GM23338 (cell line): Measurements from ENCODE around the gene PPP1R14B. TPM values are rescaled to one million over a fixed set of nuclear protein-coding genes. Genes with fewer than 3 reads are reported as not detected.

Experiments used
- ATAC-seq: fragments of 200-7000 bp; cut with Tn5 transposase; 3 replicates; pipeline ENCODE4 v1.9.1; 2020
- DNase-seq: peaks from one replicate; pipeline ENCODE4 v3.0.0-alpha.2; 2015; ENCODE audit warnings: low spot score
- H2AFZ ChIP-seq: fragments of 200-600 bp; sonication (generic); 2 replicates; pipeline ENCODE4 v1.8.0; 2016; ENCODE audit warnings: antibody characterized with exemption, mild to moderate bottlenecking, moderate library complexity
- H3F3A ChIP-seq: fragments of 200-600 bp; sonication (generic); replicated peaks from 2 replicates; pipeline ENCODE4 v1.8.0; 2017; ENCODE audit warnings: antibody characterized with exemption, mixed run types, low read depth
- H3K27ac ChIP-seq: fragments of 200-600 bp; sonication (generic); 2 replicates; pipeline ENCODE4 v1.6.1; 2016; ENCODE audit warnings: low read depth
- H3K27me3 ChIP-seq: fragments of 200-600 bp; sonication (generic); 2 replicates; pipeline ENCODE4 v1.8.0; 2016; ENCODE audit warnings: mild to moderate bottlenecking, mixed run types, moderate library complexity; ENCODE audit not compliant: insufficient read depth
- H3K36me3 ChIP-seq: fragments of 200-600 bp; sonication (generic); 2 replicates; pipeline ENCODE4 v1.8.0; 2016; ENCODE audit warnings: mild to moderate bottlenecking; ENCODE audit not compliant: insufficient read depth
- H3K4me1 ChIP-seq: fragments of 200-600 bp; sonication (generic); 2 replicates; pipeline ENCODE4 v1.8.0; 2016; ENCODE audit warnings: mild to moderate bottlenecking, moderate library complexity; ENCODE audit not compliant: insufficient read depth
- H3K4me2 ChIP-seq: fragments of 200-600 bp; sonication (generic); 2 replicates; pipeline ENCODE4 v1.7.1; 2017; ENCODE audit warnings: mixed run types
- H3K4me3 ChIP-seq: fragments of 200-600 bp; sonication (generic); 2 replicates; pipeline ENCODE4 v1.6.1; 2016; ENCODE audit warnings: mixed run types
- H3K79me2 ChIP-seq: fragments of 200-600 bp; sonication (generic); replicated peaks from 2 replicates; pipeline ENCODE4 v1.8.0; 2017; ENCODE audit warnings: mild to moderate bottlenecking; ENCODE audit not compliant: insufficient read depth
- H3K9me2 ChIP-seq: fragments of 200-600 bp; sonication (generic); 2 replicates; pipeline ENCODE4 v1.8.0; 2017; ENCODE audit not compliant: insufficient read depth
- H4K20me1 ChIP-seq: fragments of 200-600 bp; sonication (generic); replicated peaks from 2 replicates; pipeline ENCODE4 v1.8.0; 2017; ENCODE audit warnings: mild to moderate bottlenecking; ENCODE audit not compliant: insufficient read depth
- H3K27ac Mint-ChIP-seq: 2 replicates; pipeline ENCODE4 v1.8.0; 2020; ENCODE audit warnings: inconsistent platforms, mild to moderate bottlenecking, moderate library complexity, mixed read lengths
- H3K27me3 Mint-ChIP-seq: 3 replicates; pipeline ENCODE4 v1.8.0; 2022; ENCODE audit warnings: low read depth, mild to moderate bottlenecking, moderate library complexity, mixed read lengths, inconsistent platforms; ENCODE audit not compliant: insufficient read depth, poor library complexity
- H3K36me3 Mint-ChIP-seq: 3 replicates; pipeline ENCODE4 v1.8.0; 2021; ENCODE audit warnings: low read depth, mild to moderate bottlenecking, inconsistent platforms, moderate library complexity, mixed read lengths
- H3K4me1 Mint-ChIP-seq: 3 replicates; pipeline ENCODE4 v1.8.0; 2020; ENCODE audit warnings: mild to moderate bottlenecking, inconsistent platforms, mixed read lengths
- H3K4me3 Mint-ChIP-seq: 3 replicates; pipeline ENCODE4 v1.8.0; 2021; ENCODE audit warnings: moderate library complexity, mild to moderate bottlenecking, inconsistent platforms, mixed read lengths
- H3K9me3 Mint-ChIP-seq: 3 replicates; pipeline ENCODE4 v1.8.0; 2020; ENCODE audit warnings: moderate library complexity, mild to moderate bottlenecking, inconsistent platforms, mixed read lengths
- CREB1 ChIP-seq: fragments of 250-450 bp; sonication (Bioruptor Pico); IDR thresholded peaks from 2 replicates; pipeline ENCODE4 v1.5.0; 2020; ENCODE audit warnings: low read depth, mild to moderate bottlenecking, moderate library complexity
- EZH2 ChIP-seq: fragments of 200-600 bp; sonication (generic); IDR thresholded peaks from one replicate; pipeline ENCODE4 v1.8.0; 2017; ENCODE audit warnings: antibody characterized with exemption, mild to moderate bottlenecking, low read depth; ENCODE audit not compliant: unreplicated experiment
- EZH2phosphoT487 ChIP-seq: fragments of 200-600 bp; sonication (generic); IDR thresholded peaks from one replicate; pipeline ENCODE4 v1.8.1; 2018; ENCODE audit warnings: antibody characterized with exemption; ENCODE audit not compliant: unreplicated experiment
- JUNB ChIP-seq: IDR thresholded peaks from one replicate; pipeline ENCODE4 v1.6.1; 2016; ENCODE audit warnings: antibody characterized with exemption; ENCODE audit not compliant: unreplicated experiment
- NANOG ChIP-seq: IDR thresholded peaks from 2 replicates; pipeline ENCODE4 v1.6.1; 2016; ENCODE audit warnings: antibody characterized with exemption, borderline replicate concordance
- POLR2AphosphoS5 ChIP-seq: IDR thresholded peaks from 2 replicates; pipeline ENCODE4 v1.6.1; 2016; ENCODE audit warnings: antibody characterized with exemption, low read depth
- STAT1 ChIP-seq: IDR thresholded peaks from one replicate; pipeline ENCODE4 v1.6.1; 2016; ENCODE audit warnings: antibody characterized with exemption; ENCODE audit not compliant: unreplicated experiment
- ZNF114 ChIP-seq: fragments of 250-450 bp; sonication (Bioruptor Pico); IDR thresholded peaks from 2 replicates; pipeline ENCODE4 v1.5.0; 2020; ENCODE audit warnings: mild to moderate bottlenecking, moderate library complexity
- ZNF331 ChIP-seq: fragments of 250-450 bp; sonication (Bioruptor Pico); IDR thresholded peaks from 2 replicates; pipeline ENCODE4 v1.5.0; 2020; ENCODE audit warnings: low read depth, mild to moderate bottlenecking, moderate library complexity
- polyA plus RNA-seq: library from polyadenylated mRNA; unstranded; fragments of >200 nt; fragmentation: Nextera tagmentation; extraction: Ambion mirVana; gene quantifications from 2 replicates; pipeline ENCODE4 v1.2.1, GENCODE V29; 2016
- total RNA-seq: library from RNA; depleted of rRNA; stranded (reverse); fragments of >200 nt; shearing (Covaris generic); gene quantifications from 2 replicates; pipeline ENCODE4 v1.2.3, GENCODE V29; 2014
- TF ChIP-seq, protein P1 (sequence below), 2 experiments: fragments of 200-600 bp in 1 of 2; sonication (generic) in 1 of 2; conservative IDR thresholded peaks; 2 replicates each; pipeline versions ENCODE4 v1.5.1 to v1.6.1; 2016 to 2017; ENCODE audit warnings: antibody characterized with exemption in 2 of 2, low read depth in 2 of 2, mild to moderate bottlenecking in 2 of 2, moderate library complexity in 1 of 2
- TF ChIP-seq, protein P2 (sequence below): IDR thresholded peaks from one replicate; pipeline ENCODE4 v1.6.1; 2018; ENCODE audit warnings: antibody characterized with exemption; ENCODE audit not compliant: unreplicated experiment
- TF ChIP-seq, protein P3 (sequence below): IDR thresholded peaks from 2 replicates; pipeline ENCODE4 v1.6.1; 2016; ENCODE audit warnings: antibody characterized with exemption
- TF ChIP-seq, protein P4 (sequence below): fragments of 250-450 bp; sonication (Bioruptor Pico); IDR thresholded peaks from 2 replicates; pipeline ENCODE4 v1.5.0; 2020; ENCODE audit warnings: mild to moderate bottlenecking, moderate library complexity

The PPP1R14B gene
- total and polyA plus RNA-seq, 2 experiments from 2014 or later, result 250 to 315 TPM

DNA sequence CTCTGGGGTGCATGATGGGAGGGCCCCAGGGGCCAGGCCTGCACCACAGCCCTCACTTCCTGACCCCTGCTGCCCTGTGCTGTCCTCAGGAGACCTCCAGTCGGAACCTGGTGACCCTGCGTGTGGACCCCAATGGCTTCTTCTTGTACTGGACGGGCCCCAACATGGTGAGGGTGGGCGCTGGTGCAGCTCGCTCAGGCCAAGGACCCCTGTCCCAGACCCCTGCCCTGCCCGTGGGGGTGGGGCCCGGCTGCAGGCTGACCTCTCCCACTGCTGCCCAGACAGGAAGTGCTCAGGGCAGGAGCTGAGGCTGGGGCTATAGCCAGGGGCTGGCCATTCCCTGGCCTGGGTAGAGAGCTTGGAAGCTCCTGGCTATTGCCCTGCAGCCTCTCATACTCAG is 7.6 kb upstream of the PPP1R14B start:
- no peak overlapping the region for H3K4me2 ChIP-seq
- H3K27ac ChIP-seq, result no peak overlapping the region
- Mint-ChIP-seq H3K27me3 (peaks cover 18% of the 10 kb centered on the region), H3K4me3 (no peak overlapping the region), H3K9me3 (no peaks in the 10 kb centered on the region), H3K27ac (no peak overlapping the region), H3K4me1 (peaks cover 22% of the 10 kb centered on the region), H3K36me3 (peaks cover 29% of the 10 kb centered on the region)
- H3K79me2 ChIP-seq, result peaks cover 19% of the 10 kb centered on the region
- H3K4me1 ChIP-seq, result peaks cover 15% of the 10 kb centered on the region
- DNase-seq, result no peak
- H3F3A ChIP-seq, result peaks cover 14% of the 10 kb centered on the region
- no peak overlapping the region for H2AFZ ChIP-seq
- H4K20me1 ChIP-seq, result no peaks in the 10 kb centered on the region; the same call in none of the 2 replicates
- H3K36me3 ChIP-seq, result 0 out of 2 replicates have a peak, but pooled peaks cover 5% of the 10 kb centered on the region
- no peaks in the 10 kb centered on the region for H3K9me2 ChIP-seq
- TF ChIP-seq ZNF114, result no peak
- TF ChIP-seq, protein P1, sequence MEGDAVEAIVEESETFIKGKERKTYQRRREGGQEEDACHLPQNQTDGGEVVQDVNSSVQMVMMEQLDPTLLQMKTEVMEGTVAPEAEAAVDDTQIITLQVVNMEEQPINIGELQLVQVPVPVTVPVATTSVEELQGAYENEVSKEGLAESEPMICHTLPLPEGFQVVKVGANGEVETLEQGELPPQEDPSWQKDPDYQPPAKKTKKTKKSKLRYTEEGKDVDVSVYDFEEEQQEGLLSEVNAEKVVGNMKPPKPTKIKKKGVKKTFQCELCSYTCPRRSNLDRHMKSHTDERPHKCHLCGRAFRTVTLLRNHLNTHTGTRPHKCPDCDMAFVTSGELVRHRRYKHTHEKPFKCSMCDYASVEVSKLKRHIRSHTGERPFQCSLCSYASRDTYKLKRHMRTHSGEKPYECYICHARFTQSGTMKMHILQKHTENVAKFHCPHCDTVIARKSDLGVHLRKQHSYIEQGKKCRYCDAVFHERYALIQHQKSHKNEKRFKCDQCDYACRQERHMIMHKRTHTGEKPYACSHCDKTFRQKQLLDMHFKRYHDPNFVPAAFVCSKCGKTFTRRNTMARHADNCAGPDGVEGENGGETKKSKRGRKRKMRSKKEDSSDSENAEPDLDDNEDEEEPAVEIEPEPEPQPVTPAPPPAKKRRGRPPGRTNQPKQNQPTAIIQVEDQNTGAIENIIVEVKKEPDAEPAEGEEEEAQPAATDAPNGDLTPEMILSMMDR (conservative IDR thresholded peaks at IDR 0.05; ENCODE audit: low read depth in 2 of 2), result no peak
- TF ChIP-seq, protein P2, sequence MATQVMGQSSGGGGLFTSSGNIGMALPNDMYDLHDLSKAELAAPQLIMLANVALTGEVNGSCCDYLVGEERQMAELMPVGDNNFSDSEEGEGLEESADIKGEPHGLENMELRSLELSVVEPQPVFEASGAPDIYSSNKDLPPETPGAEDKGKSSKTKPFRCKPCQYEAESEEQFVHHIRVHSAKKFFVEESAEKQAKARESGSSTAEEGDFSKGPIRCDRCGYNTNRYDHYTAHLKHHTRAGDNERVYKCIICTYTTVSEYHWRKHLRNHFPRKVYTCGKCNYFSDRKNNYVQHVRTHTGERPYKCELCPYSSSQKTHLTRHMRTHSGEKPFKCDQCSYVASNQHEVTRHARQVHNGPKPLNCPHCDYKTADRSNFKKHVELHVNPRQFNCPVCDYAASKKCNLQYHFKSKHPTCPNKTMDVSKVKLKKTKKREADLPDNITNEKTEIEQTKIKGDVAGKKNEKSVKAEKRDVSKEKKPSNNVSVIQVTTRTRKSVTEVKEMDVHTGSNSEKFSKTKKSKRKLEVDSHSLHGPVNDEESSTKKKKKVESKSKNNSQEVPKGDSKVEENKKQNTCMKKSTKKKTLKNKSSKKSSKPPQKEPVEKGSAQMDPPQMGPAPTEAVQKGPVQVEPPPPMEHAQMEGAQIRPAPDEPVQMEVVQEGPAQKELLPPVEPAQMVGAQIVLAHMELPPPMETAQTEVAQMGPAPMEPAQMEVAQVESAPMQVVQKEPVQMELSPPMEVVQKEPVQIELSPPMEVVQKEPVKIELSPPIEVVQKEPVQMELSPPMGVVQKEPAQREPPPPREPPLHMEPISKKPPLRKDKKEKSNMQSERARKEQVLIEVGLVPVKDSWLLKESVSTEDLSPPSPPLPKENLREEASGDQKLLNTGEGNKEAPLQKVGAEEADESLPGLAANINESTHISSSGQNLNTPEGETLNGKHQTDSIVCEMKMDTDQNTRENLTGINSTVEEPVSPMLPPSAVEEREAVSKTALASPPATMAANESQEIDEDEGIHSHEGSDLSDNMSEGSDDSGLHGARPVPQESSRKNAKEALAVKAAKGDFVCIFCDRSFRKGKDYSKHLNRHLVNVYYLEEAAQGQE, result no peak
- TF ChIP-seq ZNF331 (CRISPR knock-in tag), result no peak
- TF ChIP-seq EZH2phosphoT487, result no peak
- TF ChIP-seq NANOG, result no peak
- no peak for TF ChIP-seq JUNB
- TF ChIP-seq POLR2AphosphoS5, result no peak
- no peak for TF ChIP-seq STAT1
- no peak for TF ChIP-seq EZH2
- TF ChIP-seq, protein P3, sequence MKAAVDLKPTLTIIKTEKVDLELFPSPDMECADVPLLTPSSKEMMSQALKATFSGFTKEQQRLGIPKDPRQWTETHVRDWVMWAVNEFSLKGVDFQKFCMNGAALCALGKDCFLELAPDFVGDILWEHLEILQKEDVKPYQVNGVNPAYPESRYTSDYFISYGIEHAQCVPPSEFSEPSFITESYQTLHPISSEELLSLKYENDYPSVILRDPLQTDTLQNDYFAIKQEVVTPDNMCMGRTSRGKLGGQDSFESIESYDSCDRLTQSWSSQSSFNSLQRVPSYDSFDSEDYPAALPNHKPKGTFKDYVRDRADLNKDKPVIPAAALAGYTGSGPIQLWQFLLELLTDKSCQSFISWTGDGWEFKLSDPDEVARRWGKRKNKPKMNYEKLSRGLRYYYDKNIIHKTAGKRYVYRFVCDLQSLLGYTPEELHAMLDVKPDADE, result no peak
- TF ChIP-seq, protein P4, sequence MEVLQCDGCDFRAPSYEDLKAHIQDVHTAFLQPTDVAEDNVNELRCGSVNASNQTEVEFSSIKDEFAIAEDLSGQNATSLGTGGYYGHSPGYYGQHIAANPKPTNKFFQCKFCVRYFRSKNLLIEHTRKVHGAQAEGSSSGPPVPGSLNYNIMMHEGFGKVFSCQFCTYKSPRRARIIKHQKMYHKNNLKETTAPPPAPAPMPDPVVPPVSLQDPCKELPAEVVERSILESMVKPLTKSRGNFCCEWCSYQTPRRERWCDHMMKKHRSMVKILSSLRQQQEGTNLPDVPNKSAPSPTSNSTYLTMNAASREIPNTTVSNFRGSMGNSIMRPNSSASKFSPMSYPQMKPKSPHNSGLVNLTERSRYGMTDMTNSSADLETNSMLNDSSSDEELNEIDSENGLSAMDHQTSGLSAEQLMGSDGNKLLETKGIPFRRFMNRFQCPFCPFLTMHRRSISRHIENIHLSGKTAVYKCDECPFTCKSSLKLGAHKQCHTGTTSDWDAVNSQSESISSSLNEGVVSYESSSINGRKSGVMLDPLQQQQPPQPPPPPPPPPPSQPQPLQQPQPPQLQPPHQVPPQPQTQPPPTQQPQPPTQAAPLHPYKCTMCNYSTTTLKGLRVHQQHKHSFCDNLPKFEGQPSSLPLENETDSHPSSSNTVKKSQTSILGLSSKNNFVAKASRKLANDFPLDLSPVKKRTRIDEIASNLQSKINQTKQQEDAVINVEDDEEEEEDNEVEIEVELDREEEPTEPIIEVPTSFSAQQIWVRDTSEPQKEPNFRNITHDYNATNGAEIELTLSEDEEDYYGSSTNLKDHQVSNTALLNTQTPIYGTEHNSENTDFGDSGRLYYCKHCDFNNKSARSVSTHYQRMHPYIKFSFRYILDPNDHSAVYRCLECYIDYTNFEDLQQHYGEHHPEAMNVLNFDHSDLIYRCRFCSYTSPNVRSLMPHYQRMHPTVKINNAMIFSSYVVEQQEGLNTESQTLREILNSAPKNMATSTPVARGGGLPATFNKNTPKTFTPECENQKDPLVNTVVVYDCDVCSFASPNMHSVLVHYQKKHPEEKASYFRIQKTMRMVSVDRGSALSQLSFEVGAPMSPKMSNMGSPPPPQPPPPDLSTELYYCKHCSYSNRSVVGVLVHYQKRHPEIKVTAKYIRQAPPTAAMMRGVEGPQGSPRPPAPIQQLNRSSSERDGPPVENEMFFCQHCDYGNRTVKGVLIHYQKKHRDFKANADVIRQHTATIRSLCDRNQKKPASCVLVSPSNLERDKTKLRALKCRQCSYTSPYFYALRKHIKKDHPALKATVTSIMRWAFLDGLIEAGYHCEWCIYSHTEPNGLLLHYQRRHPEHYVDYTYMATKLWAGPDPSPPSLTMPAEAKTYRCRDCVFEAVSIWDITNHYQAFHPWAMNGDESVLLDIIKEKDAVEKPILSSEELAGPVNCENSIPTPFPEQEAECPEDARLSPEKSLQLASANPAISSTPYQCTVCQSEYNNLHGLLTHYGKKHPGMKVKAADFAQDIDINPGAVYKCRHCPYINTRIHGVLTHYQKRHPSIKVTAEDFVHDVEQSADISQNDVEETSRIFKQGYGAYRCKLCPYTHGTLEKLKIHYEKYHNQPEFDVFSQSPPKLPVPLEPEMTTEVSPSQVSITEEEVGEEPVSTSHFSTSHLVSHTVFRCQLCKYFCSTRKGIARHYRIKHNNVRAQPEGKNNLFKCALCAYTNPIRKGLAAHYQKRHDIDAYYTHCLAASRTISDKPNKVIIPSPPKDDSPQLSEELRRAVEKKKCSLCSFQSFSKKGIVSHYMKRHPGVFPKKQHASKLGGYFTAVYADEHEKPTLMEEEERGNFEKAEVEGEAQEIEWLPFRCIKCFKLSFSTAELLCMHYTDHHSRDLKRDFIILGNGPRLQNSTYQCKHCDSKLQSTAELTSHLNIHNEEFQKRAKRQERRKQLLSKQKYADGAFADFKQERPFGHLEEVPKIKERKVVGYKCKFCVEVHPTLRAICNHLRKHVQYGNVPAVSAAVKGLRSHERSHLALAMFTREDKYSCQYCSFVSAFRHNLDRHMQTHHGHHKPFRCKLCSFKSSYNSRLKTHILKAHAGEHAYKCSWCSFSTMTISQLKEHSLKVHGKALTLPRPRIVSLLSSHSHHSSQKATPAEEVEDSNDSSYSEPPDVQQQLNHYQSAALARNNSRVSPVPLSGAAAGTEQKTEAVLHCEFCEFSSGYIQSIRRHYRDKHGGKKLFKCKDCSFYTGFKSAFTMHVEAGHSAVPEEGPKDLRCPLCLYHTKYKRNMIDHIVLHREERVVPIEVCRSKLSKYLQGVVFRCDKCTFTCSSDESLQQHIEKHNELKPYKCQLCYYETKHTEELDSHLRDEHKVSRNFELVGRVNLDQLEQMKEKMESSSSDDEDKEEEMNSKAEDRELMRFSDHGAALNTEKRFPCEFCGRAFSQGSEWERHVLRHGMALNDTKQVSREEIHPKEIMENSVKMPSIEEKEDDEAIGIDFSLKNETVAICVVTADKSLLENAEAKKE (CRISPR knock-in tag), result no peak
- no peak for TF ChIP-seq CREB1 (CRISPR knock-in tag)
- H3K27me3 ChIP-seq, result no peaks in the 10 kb centered on the region
- no peak for ATAC-seq
- H3K4me3 ChIP-seq, result no peak overlapping the region
